Measurements from ENCODE around the gene GHRH.

- no peak for TF ChIP-seq CTCF (IDR thresholded peaks at IDR 0.05; ENCODE audit: low read depth, low read length)
- no peak for TF ChIP-seq MAX (IDR thresholded peaks at IDR 0.05; ENCODE audit: low read depth, low read length)
- TF ChIP-seq POLR2A (IDR thresholded peaks at IDR 0.05; ENCODE audit: extremely low read depth, insufficient read length) = no peak
- no peak for TF ChIP-seq MYC (IDR thresholded peaks at IDR 0.05; ENCODE audit: low read depth, low read length)
These were observed 12.4 kb upstream of the GHRH start for GRCh38 chr20:37273988-37274387.
